Measurements from ENCODE around the gene MIDN. TPM values are rescaled to one million over a fixed set of nuclear protein-coding genes. Genes with fewer than 3 reads are reported as not detected.

The MIDN gene
- total RNA-seq, 1 experiment from 2014 or later, result 35.1 TPM

- H3K27me3 ChIP-seq (ENCODE audit: control insufficient read depth, insufficient read depth, low read length), result no peaks in the 10 kb centered on the region
- DNase-seq, result no peak
- H3K4me3 ChIP-seq (ENCODE audit: insufficient read depth, low read depth, low read length), result peak overlapping the region; percentile 82
- H3K36me3 ChIP-seq (replicated peaks; ENCODE audit: control insufficient read depth, insufficient read depth, low read length), result peaks cover 4% of the 10 kb centered on the region
These were observed 12.5 kb upstream of the MIDN start for GRCh38 chr19:1235625-1236538.

GRCh38 chr19:1236576-1236975, 11.8 kb upstream of the MIDN start:
- Histone ChIP-seq H3K27me3 (ENCODE audit: control insufficient read depth, insufficient read depth, low read length) (no peaks in the 10 kb centered on the region), H3K4me3 (ENCODE audit: insufficient read depth, low read depth, low read length) (peak overlapping the region; percentile 82), H3K36me3 (replicated peaks; ENCODE audit: control insufficient read depth, insufficient read depth, low read length) (peaks cover 4% of the 10 kb centered on the region)
- DNase-seq, result peak; percentile 90

GRCh38 chr19:1237027-1237659, 11.2 kb upstream of the MIDN start:
- Histone ChIP-seq H3K4me3 (ENCODE audit: insufficient read depth, low read depth, low read length) (peak overlapping the region; percentile 82), H3K36me3 (replicated peaks; ENCODE audit: control insufficient read depth, insufficient read depth, low read length) (peaks cover 3% of the 10 kb centered on the region), H3K27me3 (ENCODE audit: control insufficient read depth, insufficient read depth, low read length) (no peaks in the 10 kb centered on the region)
- DNase-seq, result peak; percentile 91

GRCh38 chr19:1237754-1238368, 10.5 kb upstream of the MIDN start, which contains the start of gene CBARP:
Gene CBARP (minus strand): TSS chr19:1238005. CDS start chr19:1236100, 1,905 bp downstream.
- Histone ChIP-seq H3K36me3 (replicated peaks; ENCODE audit: control insufficient read depth, insufficient read depth, low read length) (peaks cover 3% of the 10 kb centered on the region), H3K27me3 (ENCODE audit: control insufficient read depth, insufficient read depth, low read length) (no peaks in the 10 kb centered on the region), H3K4me3 (ENCODE audit: insufficient read depth, low read depth, low read length) (peak within 1 kb of the TSS; percentile 82)
- DNase-seq, result peak; percentile 97

GRCh38 chr19:1238369-1239303, 9.7 kb upstream of the MIDN start:
- Histone ChIP-seq H3K4me3 (ENCODE audit: insufficient read depth, low read depth, low read length) (peak overlapping the region; percentile 47), H3K27me3 (ENCODE audit: control insufficient read depth, insufficient read depth, low read length) (no peaks in the 10 kb centered on the region), H3K36me3 (replicated peaks; ENCODE audit: control insufficient read depth, insufficient read depth, low read length) (peaks cover 3% of the 10 kb centered on the region)
- DNase-seq, result no peak

GRCh38 chr19:1239420-1239795, 9.0 kb upstream of the MIDN start:
- Histone ChIP-seq H3K4me3 (ENCODE audit: insufficient read depth, low read depth, low read length) (no peak overlapping the region), H3K36me3 (replicated peaks; ENCODE audit: control insufficient read depth, insufficient read depth, low read length) (peaks cover 3% of the 10 kb centered on the region), H3K27me3 (ENCODE audit: control insufficient read depth, insufficient read depth, low read length) (no peaks in the 10 kb centered on the region)
- DNase-seq, result no peak

GRCh38 chr19:1239796-1240737, 8.3 kb upstream of the MIDN start:
- peak overlapping the region; percentile 57 for H3K4me3 ChIP-seq (ENCODE audit: insufficient read depth, low read depth, low read length)

GRCh38 chr19:1240925-1241324, 7.5 kb upstream of the MIDN start:
- Histone ChIP-seq H3K36me3 (replicated peaks; ENCODE audit: control insufficient read depth, insufficient read depth, low read length) (no peaks in the 10 kb centered on the region; the same call in 1 of the 2 replicates), H3K4me3 (ENCODE audit: insufficient read depth, low read depth, low read length) (no peak overlapping the region), H3K27me3 (ENCODE audit: control insufficient read depth, insufficient read depth, low read length) (no peaks in the 10 kb centered on the region)
- no peak for DNase-seq

More at GRCh38 chr19:1239796-1240737, 8.3 kb upstream of the MIDN start:
- peaks cover 3% of the 10 kb centered on the region for H3K36me3 ChIP-seq (replicated peaks; ENCODE audit: control insufficient read depth, insufficient read depth, low read length)
- no peaks in the 10 kb centered on the region for H3K27me3 ChIP-seq (ENCODE audit: control insufficient read depth, insufficient read depth, low read length)
- peak; percentile 100 for DNase-seq

- DNase-seq, result peak; percentile 99
- Histone ChIP-seq H3K4me3 (ENCODE audit: insufficient read depth, low read depth, low read length) (peak within 1 kb of the TSS; percentile 69), H3K36me3 (replicated peaks; ENCODE audit: control insufficient read depth, insufficient read depth, low read length) (no peaks in the 10 kb centered on the region), H3K27me3 (ENCODE audit: control insufficient read depth, insufficient read depth, low read length) (no peaks in the 10 kb centered on the region)
These were observed 6.8 kb upstream of the MIDN start, which contains the start of gene ATP5F1D for GRCh38 chr19:1241417-1242095. Gene ATP5F1D (plus strand): TSS chr19:1241751. CDS start chr19:1241851, 100 bp downstream.

- H3K27me3 ChIP-seq (ENCODE audit: control insufficient read depth, insufficient read depth, low read length), result no peaks in the 10 kb centered on the region
- DNase-seq, result peak; percentile 98
- H3K36me3 ChIP-seq (replicated peaks; ENCODE audit: control insufficient read depth, insufficient read depth, low read length), result no peaks in the 10 kb centered on the region
- H3K4me3 ChIP-seq (ENCODE audit: insufficient read depth, low read depth, low read length), result no peak overlapping the region
These were observed 4.4 kb upstream of the MIDN start for GRCh38 chr19:1243768-1244692.

- H3K27me3 ChIP-seq (ENCODE audit: control insufficient read depth, insufficient read depth, low read length), result no peaks in the 10 kb centered on the region
- H3K4me3 ChIP-seq (ENCODE audit: insufficient read depth, low read depth, low read length), result no peak overlapping the region
- no peak for DNase-seq
- no peaks in the 10 kb centered on the region for H3K36me3 ChIP-seq (replicated peaks; ENCODE audit: control insufficient read depth, insufficient read depth, low read length)
These were observed 3.5 kb upstream of the MIDN start for GRCh38 chr19:1244693-1245451.

Measured in H7 (cell line).